ENCODE data around the gene TMEM117. TPM values are rescaled to one million over a fixed set of nuclear protein-coding genes. Genes with fewer than 3 reads are reported as not detected.

The TMEM117 gene
- total RNA-seq, 1 donor, result 4.9 TPM

- H3K4me1 ChIP-seq (ENCODE audit: insufficient read depth, low read length), result no peaks in the 10 kb centered on the region
- no peak overlapping the region for H3K4me3 ChIP-seq (ENCODE audit: low read length)
- H3K9me3 ChIP-seq (ENCODE audit: low read depth, low read length), result no peaks in the 10 kb centered on the region
- H3K27me3 ChIP-seq (ENCODE audit: insufficient read depth, low read length), result no peaks in the 10 kb centered on the region
Measured at GRCh38 chr12:43887397-43887796, 51.5 kb downstream of the TMEM117 start.

GRCh38 chr12:43891856-43892574 is 56.1 kb downstream of the TMEM117 start:
- Histone ChIP-seq H3K4me3 (ENCODE audit: low read length) (no peak overlapping the region), H3K27me3 (ENCODE audit: insufficient read depth, low read length) (no peaks in the 10 kb centered on the region)

GRCh38 chr12:43893670-43894069 is 57.8 kb downstream of the TMEM117 start:
- no peaks in the 10 kb centered on the region for H3K27me3 ChIP-seq (ENCODE audit: insufficient read depth, low read length)
- H3K4me1 ChIP-seq (ENCODE audit: insufficient read depth, low read length), result no peaks in the 10 kb centered on the region
- no peaks in the 10 kb centered on the region for H3K9me3 ChIP-seq (ENCODE audit: low read depth, low read length)
- no peak overlapping the region for H3K4me3 ChIP-seq (ENCODE audit: low read length)

More at GRCh38 chr12:43891856-43892574, 56.1 kb downstream of the TMEM117 start:
- no peaks in the 10 kb centered on the region for H3K4me1 ChIP-seq (ENCODE audit: insufficient read depth, low read length)
- H3K9me3 ChIP-seq (ENCODE audit: low read depth, low read length), result no peaks in the 10 kb centered on the region

GRCh38 chr12:43895580-43896206 is 59.8 kb downstream of the TMEM117 start:
- no peak overlapping the region for H3K4me3 ChIP-seq (ENCODE audit: low read length)
- H3K27me3 ChIP-seq (ENCODE audit: insufficient read depth, low read length), result no peaks in the 10 kb centered on the region
- H3K9me3 ChIP-seq (ENCODE audit: low read depth, low read length), result no peaks in the 10 kb centered on the region
- H3K4me1 ChIP-seq (ENCODE audit: insufficient read depth, low read length), result no peaks in the 10 kb centered on the region

GRCh38 chr12:43896496-43896895 is 60.6 kb downstream of the TMEM117 start:
- Histone ChIP-seq H3K4me3 (ENCODE audit: low read length) (no peak overlapping the region), H3K27me3 (ENCODE audit: insufficient read depth, low read length) (no peaks in the 10 kb centered on the region), H3K9me3 (ENCODE audit: low read depth, low read length) (no peaks in the 10 kb centered on the region), H3K4me1 (ENCODE audit: insufficient read depth, low read length) (no peaks in the 10 kb centered on the region)

GRCh38 chr12:43898474-43898873 is 62.6 kb downstream of the TMEM117 start:
- Histone ChIP-seq H3K9me3 (ENCODE audit: low read depth, low read length) (no peaks in the 10 kb centered on the region), H3K27me3 (ENCODE audit: insufficient read depth, low read length) (no peaks in the 10 kb centered on the region), H3K4me3 (ENCODE audit: low read length) (no peak overlapping the region), H3K4me1 (ENCODE audit: insufficient read depth, low read length) (no peaks in the 10 kb centered on the region)

GRCh38 chr12:43899574-43899973 is 63.7 kb downstream of the TMEM117 start:
- no peaks in the 10 kb centered on the region for H3K9me3 ChIP-seq (ENCODE audit: low read depth, low read length)
- no peak overlapping the region for H3K4me3 ChIP-seq (ENCODE audit: low read length)
- H3K27me3 ChIP-seq (ENCODE audit: insufficient read depth, low read length), result no peaks in the 10 kb centered on the region
- H3K4me1 ChIP-seq (ENCODE audit: insufficient read depth, low read length), result no peaks in the 10 kb centered on the region

- no peaks in the 10 kb centered on the region for H3K27me3 ChIP-seq (ENCODE audit: insufficient read depth, low read length)
- no peak overlapping the region for H3K4me3 ChIP-seq (ENCODE audit: low read length)
- H3K9me3 ChIP-seq (ENCODE audit: low read depth, low read length), result no peaks in the 10 kb centered on the region
- H3K4me1 ChIP-seq (ENCODE audit: insufficient read depth, low read length), result no peaks in the 10 kb centered on the region
Measured at GRCh38 chr12:43903686-43904085, 67.8 kb downstream of the TMEM117 start.

- H3K4me1 ChIP-seq (ENCODE audit: insufficient read depth, low read length), result no peaks in the 10 kb centered on the region
- H3K9me3 ChIP-seq (ENCODE audit: low read depth, low read length), result no peaks in the 10 kb centered on the region
- H3K27me3 ChIP-seq (ENCODE audit: insufficient read depth, low read length), result no peaks in the 10 kb centered on the region
- H3K4me3 ChIP-seq (ENCODE audit: low read length), result no peak overlapping the region
Measured at GRCh38 chr12:43912859-43913258, 77.0 kb downstream of the TMEM117 start.

GRCh38 chr12:43914391-43914790 is 78.5 kb downstream of the TMEM117 start:
- Histone ChIP-seq H3K4me1 (ENCODE audit: insufficient read depth, low read length) (no peaks in the 10 kb centered on the region), H3K27me3 (ENCODE audit: insufficient read depth, low read length) (no peaks in the 10 kb centered on the region), H3K4me3 (ENCODE audit: low read length) (no peak overlapping the region), H3K9me3 (ENCODE audit: low read depth, low read length) (no peaks in the 10 kb centered on the region)

GRCh38 chr12:43914923-43915468 is 79.1 kb downstream of the TMEM117 start:
- Histone ChIP-seq H3K4me1 (ENCODE audit: insufficient read depth, low read length) (no peaks in the 10 kb centered on the region), H3K27me3 (ENCODE audit: insufficient read depth, low read length) (no peaks in the 10 kb centered on the region), H3K4me3 (ENCODE audit: low read length) (no peak overlapping the region), H3K9me3 (ENCODE audit: low read depth, low read length) (no peaks in the 10 kb centered on the region)

- Histone ChIP-seq H3K4me3 (ENCODE audit: low read length) (no peak overlapping the region), H3K9me3 (ENCODE audit: low read depth, low read length) (no peaks in the 10 kb centered on the region), H3K27me3 (ENCODE audit: insufficient read depth, low read length) (no peaks in the 10 kb centered on the region), H3K4me1 (ENCODE audit: insufficient read depth, low read length) (no peaks in the 10 kb centered on the region)
Measured at GRCh38 chr12:43917896-43918295, 82.0 kb downstream of the TMEM117 start.

- Histone ChIP-seq H3K27me3 (ENCODE audit: insufficient read depth, low read length) (no peaks in the 10 kb centered on the region), H3K9me3 (ENCODE audit: low read depth, low read length) (no peaks in the 10 kb centered on the region), H3K4me3 (ENCODE audit: low read length) (no peak overlapping the region), H3K4me1 (ENCODE audit: insufficient read depth, low read length) (no peaks in the 10 kb centered on the region)
Measured at GRCh38 chr12:43921666-43922337, 85.9 kb downstream of the TMEM117 start.

GRCh38 chr12:43930032-43930431 is 94.2 kb downstream of the TMEM117 start:
- H3K27me3 ChIP-seq (ENCODE audit: insufficient read depth, low read length), result no peaks in the 10 kb centered on the region
- peaks cover 23% of the 10 kb centered on the region for H3K9me3 ChIP-seq (ENCODE audit: low read depth, low read length)
- no peaks in the 10 kb centered on the region for H3K4me1 ChIP-seq (ENCODE audit: insufficient read depth, low read length)
- no peak overlapping the region for H3K4me3 ChIP-seq (ENCODE audit: low read length)

- Histone ChIP-seq H3K4me3 (ENCODE audit: low read length) (no peak overlapping the region), H3K9me3 (ENCODE audit: low read depth, low read length) (peaks cover 23% of the 10 kb centered on the region), H3K4me1 (ENCODE audit: insufficient read depth, low read length) (no peaks in the 10 kb centered on the region), H3K27me3 (ENCODE audit: insufficient read depth, low read length) (no peaks in the 10 kb centered on the region)
Measured at GRCh38 chr12:43931187-43931586, 95.3 kb downstream of the TMEM117 start.
